ENCODE data around the gene NEDD8. TPM values are rescaled to one million over a fixed set of nuclear protein-coding genes. Genes with fewer than 3 reads are reported as not detected.

The NEDD8 gene
- total RNA-seq, 2 experiments from 2014 or later: 167 to 172 TPM

GRCh38 chr14:24211311-24211710, 20.9 kb downstream of the NEDD8 start:
- ATAC-seq: no peak
- no peak for TF ChIP-seq CTCF (IDR thresholded peaks at IDR 0.05)
- peaks cover 64% of the 10 kb centered on the region for H3K36me3 Mint-ChIP-seq (ENCODE audit: low read depth)
- no peaks in the 10 kb centered on the region for H3K9me3 Mint-ChIP-seq
- DNase-seq: no peak
- CTCF ChIA-PET: interaction anchor here (1.2 to 4.7 kb wide), 3 partner anchors 10 to 96 kb away, joined by 3 to 24 read pairs (median 3); partner anchors contain the start of genes CIDEB and TINF2
- POLR2A ChIA-PET: interaction anchor here (0.6 to 8.5 kb wide), 4 partner anchors 16 to 65 kb away, joined by 3 to 58 read pairs (median 4); partner anchors contain the start of genes PSME2, TINF2 and TM9SF1
- peaks cover 56% of the 10 kb centered on the region for H3K4me1 Mint-ChIP-seq (ENCODE audit: low read depth)
- H3K4me3 Mint-ChIP-seq: peak overlapping the region; percentile 97
- H3K27ac Mint-ChIP-seq: peak overlapping the region; percentile 98
- no peaks in the 10 kb centered on the region for H3K27me3 Mint-ChIP-seq
- intact Hi-C loops (cut with micrococcal nuclease): no loop called here

- Mint-ChIP-seq H3K9me3 (peaks cover 5% of the 10 kb centered on the region), H3K27me3 (no peaks in the 10 kb centered on the region), H3K4me3 (no peak overlapping the region), H3K27ac (peak overlapping the region; percentile 60), H3K4me1 (ENCODE audit: low read depth) (peaks cover 50% of the 10 kb centered on the region), H3K36me3 (ENCODE audit: low read depth) (peaks cover 73% of the 10 kb centered on the region)
- DNase-seq (no peak), ATAC-seq (no peak)
- intact Hi-C loops (cut with micrococcal nuclease): no loop called here
- ChIA-PET CTCF (interaction anchor here (1.6 kb wide), 1 partner anchor 101 kb away, joined by 5 read pairs; no protein-coding TSS in a partner anchor), POLR2A (interaction anchor here (1.0 to 8.5 kb wide), 5 partner anchors 8 to 52 kb away, joined by 3 to 58 read pairs (median 5); partner anchors contain the start of genes MDP1 and TM9SF1)
- no peak for TF ChIP-seq CTCF (IDR thresholded peaks at IDR 0.05)
These were observed 24.5 kb downstream of the NEDD8 start for GRCh38 chr14:24207625-24208024.

GRCh38 chr14:24207104-24207551, 25.0 kb downstream of the NEDD8 start:
- CTCF ChIA-PET: interaction anchor here (1.6 kb wide), 1 partner anchor 101 kb away, joined by 5 read pairs; no protein-coding TSS in a partner anchor
- DNase-seq: no peak
- H3K36me3 Mint-ChIP-seq (ENCODE audit: low read depth): peaks cover 76% of the 10 kb centered on the region
- intact Hi-C loops (cut with micrococcal nuclease): no loop called here
- H3K27me3 Mint-ChIP-seq: no peaks in the 10 kb centered on the region
- H3K9me3 Mint-ChIP-seq: peaks cover 8% of the 10 kb centered on the region
- POLR2A ChIA-PET: interaction anchor here (0.8 to 8.5 kb wide), 6 partner anchors 9 to 51 kb away, joined by 3 to 58 read pairs (median 4); partner anchors contain the start of genes MDP1 and TM9SF1
- ATAC-seq: peak; percentile 30
- H3K4me3 Mint-ChIP-seq: no peak overlapping the region
- peaks cover 50% of the 10 kb centered on the region for H3K4me1 Mint-ChIP-seq (ENCODE audit: low read depth)
- H3K27ac Mint-ChIP-seq: peak overlapping the region; percentile 60
- TF ChIP-seq CTCF (IDR thresholded peaks at IDR 0.05): no peak

GRCh38 chr14:24206260-24207103, 25.7 kb downstream of the NEDD8 start:
- Mint-ChIP-seq H3K27me3 (no peaks in the 10 kb centered on the region), H3K27ac (peak overlapping the region; percentile 60), H3K36me3 (ENCODE audit: low read depth) (peaks cover 76% of the 10 kb centered on the region), H3K9me3 (peaks cover 11% of the 10 kb centered on the region), H3K4me3 (no peak overlapping the region), H3K4me1 (ENCODE audit: low read depth) (peaks cover 45% of the 10 kb centered on the region)
- intact Hi-C loops (cut with micrococcal nuclease): no loop called here
- TF ChIP-seq CTCF (IDR thresholded peaks at IDR 0.05): no peak
- POLR2A ChIA-PET: interaction anchor here (0.8 to 8.5 kb wide), 8 partner anchors 10 to 51 kb away, joined by 3 to 58 read pairs (median 5); partner anchors contain the start of genes IRF9, MDP1 and TM9SF1
- CTCF ChIA-PET: interaction anchor here (1.3 to 1.6 kb wide), 2 partner anchors 101 to 102 kb away, joined by 3 to 5 read pairs; no protein-coding TSS in a partner anchor
- no peak for ATAC-seq
- DNase-seq: no peak

Measured in activated CD8-positive, alpha-beta T cell treated with anti-CD3 and anti-CD28 coated beads for 36 hours (primary cell).